SU-DHL-6 (cell line): ENCODE data around the gene BCAS1.

ENCODE experiments used
- EZH2phosphoT487 ChIP-seq: fragments of 200-600 bp; sonication (generic), shearing (Covaris generic); conservative IDR thresholded peaks from 2 replicates; pipeline ENCODE4 v1.6.1; 2018; ENCODE audit warnings: mild to moderate bottlenecking, antibody characterized with exemption, low read length, moderate library complexity, mixed read lengths
- TF ChIP-seq, protein P1 (sequence below): fragments of 200-600 bp; sonication (generic); IDR thresholded peaks from one replicate; pipeline ENCODE4 v1.5.1; 2017; ENCODE audit warnings: antibody characterized with exemption, mild to moderate bottlenecking, low read length, moderate library complexity; ENCODE audit not compliant: insufficient read depth, poor library complexity, severe bottlenecking

DNA sequence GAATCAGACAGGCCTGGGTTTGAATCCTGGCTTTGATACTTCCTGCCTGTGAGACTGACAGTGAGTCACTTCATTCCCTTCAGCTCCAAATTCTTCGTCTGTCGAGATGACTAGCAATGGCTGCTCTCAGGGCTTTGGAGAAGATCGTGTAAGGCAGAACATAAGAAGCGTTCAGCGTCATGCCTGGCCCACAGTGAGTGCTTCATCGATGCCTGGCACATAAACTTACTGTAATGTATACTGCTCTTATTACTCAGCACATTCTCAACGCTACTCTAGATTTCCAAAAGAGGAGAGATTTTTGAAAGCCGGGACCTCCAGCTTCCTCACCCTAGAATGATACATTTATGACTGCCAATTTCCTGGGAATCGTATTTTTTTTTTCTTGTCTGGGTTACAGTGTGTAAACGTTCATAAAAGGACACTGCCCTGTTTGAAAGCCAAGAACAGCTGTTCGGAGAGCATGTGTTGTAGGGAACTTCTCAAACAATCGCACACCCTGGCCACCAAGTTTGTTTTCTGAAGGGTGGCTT is 16.2 kb upstream of the BCAS1 start:
- TF ChIP-seq, protein P1, sequence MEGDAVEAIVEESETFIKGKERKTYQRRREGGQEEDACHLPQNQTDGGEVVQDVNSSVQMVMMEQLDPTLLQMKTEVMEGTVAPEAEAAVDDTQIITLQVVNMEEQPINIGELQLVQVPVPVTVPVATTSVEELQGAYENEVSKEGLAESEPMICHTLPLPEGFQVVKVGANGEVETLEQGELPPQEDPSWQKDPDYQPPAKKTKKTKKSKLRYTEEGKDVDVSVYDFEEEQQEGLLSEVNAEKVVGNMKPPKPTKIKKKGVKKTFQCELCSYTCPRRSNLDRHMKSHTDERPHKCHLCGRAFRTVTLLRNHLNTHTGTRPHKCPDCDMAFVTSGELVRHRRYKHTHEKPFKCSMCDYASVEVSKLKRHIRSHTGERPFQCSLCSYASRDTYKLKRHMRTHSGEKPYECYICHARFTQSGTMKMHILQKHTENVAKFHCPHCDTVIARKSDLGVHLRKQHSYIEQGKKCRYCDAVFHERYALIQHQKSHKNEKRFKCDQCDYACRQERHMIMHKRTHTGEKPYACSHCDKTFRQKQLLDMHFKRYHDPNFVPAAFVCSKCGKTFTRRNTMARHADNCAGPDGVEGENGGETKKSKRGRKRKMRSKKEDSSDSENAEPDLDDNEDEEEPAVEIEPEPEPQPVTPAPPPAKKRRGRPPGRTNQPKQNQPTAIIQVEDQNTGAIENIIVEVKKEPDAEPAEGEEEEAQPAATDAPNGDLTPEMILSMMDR, result no peak
- TF ChIP-seq EZH2phosphoT487, result no peak
